ENCODE data around the gene ZNF592. TPM values are rescaled to one million over a fixed set of nuclear protein-coding genes. Genes with fewer than 3 reads are reported as not detected.

Gene ZNF592
- total and polyA plus RNA-seq, 9 of the 15 experiments (the other 6 are each of a cell fraction or from before 2014, with no cell fraction given): 0.88 to 23.8 (median 7.4) TPM

DNA sequence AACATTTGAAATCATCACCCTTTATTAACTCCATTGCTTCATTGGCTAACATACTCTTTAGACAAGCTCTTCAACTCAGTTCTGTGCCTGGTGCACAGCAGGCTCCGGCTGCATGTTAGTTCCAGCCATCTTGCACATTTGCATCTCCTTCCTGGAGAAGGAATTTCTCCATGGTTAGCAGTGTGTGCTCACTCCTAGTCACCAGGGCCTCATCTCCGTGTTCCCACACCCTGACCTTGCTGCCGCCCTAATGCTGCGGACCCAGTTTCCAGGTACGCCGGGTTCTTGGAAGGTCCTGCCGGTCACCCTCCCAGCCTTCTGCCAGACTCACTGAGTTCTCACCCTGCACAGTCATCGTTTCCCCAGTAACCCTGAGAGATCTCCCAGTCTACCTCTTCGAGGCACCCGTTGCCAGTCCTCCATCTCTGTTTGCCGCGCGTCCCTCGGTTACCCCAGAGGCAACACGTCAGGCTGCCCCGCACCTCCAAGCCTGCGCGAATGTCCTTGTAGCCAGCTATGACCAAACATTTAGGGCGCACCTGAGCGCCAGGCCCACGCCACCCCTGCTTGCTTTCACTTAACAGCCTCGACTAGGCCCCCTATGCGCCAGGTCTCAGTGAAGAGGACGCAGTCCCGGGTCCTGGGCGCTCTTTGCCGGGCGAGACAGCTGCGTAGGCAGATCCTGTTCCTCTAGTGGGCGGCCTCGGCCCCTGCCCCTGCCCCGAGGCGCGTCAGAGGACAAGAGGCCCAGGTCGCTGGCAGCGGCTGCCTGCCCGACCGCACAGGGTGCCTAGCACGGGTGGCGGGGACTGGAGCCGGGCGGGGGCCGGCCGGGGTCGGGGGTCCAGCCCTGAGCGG is 747 bp upstream of the ZNF592 start (continued):
- TF ChIP-seq TEAD4 (IDR thresholded peaks at IDR 0.05; ENCODE audit: low read length): no peak
- TF ChIP-seq TEAD4 (CRISPR knock-in tag; IDR thresholded peaks at IDR 0.05; ENCODE audit: borderline replicate concordance): no peak
- no peak for TF ChIP-seq RBM15 (IDR thresholded peaks at IDR 0.05; ENCODE audit: insufficient read depth, low read length)
- no peak for TF ChIP-seq CBFA2T2 (conservative IDR thresholded peaks at IDR 0.05)
- TF ChIP-seq, protein P1, sequence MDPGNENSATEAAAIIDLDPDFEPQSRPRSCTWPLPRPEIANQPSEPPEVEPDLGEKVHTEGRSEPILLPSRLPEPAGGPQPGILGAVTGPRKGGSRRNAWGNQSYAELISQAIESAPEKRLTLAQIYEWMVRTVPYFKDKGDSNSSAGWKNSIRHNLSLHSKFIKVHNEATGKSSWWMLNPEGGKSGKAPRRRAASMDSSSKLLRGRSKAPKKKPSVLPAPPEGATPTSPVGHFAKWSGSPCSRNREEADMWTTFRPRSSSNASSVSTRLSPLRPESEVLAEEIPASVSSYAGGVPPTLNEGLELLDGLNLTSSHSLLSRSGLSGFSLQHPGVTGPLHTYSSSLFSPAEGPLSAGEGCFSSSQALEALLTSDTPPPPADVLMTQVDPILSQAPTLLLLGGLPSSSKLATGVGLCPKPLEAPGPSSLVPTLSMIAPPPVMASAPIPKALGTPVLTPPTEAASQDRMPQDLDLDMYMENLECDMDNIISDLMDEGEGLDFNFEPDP (CRISPR knock-in tag; IDR thresholded peaks at IDR 0.05): no peak
- no peak for TF ChIP-seq RBM39 (optimal IDR thresholded peaks at IDR 0.05; ENCODE audit: low read depth, low read length)
- TF ChIP-seq, protein P2, sequence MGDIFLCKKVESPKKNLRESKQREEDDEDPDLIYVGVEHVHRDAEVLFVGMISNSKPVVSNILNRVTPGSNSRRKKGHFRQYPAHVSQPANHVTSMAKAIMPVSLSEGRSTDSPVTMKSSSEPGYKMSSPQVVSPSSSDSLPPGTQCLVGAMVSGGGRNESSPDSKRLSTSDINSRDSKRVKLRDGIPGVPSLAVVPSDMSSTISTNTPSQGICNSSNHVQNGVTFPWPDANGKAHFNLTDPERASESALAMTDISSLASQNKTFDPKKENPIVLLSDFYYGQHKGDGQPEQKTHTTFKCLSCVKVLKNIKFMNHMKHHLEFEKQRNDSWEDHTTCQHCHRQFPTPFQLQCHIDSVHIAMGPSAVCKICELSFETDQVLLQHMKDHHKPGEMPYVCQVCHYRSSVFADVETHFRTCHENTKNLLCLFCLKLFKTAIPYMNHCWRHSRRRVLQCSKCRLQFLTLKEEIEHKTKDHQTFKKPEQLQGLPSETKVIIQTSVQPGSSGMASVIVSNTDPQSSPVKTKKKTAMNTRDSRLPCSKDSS (IDR thresholded peaks at IDR 0.05; ENCODE audit: low read depth, partially characterized antibody): no peak
- TF ChIP-seq ESRRA (IDR thresholded peaks at IDR 0.05; ENCODE audit: borderline replicate concordance, low read depth): peak; percentile 65
- TF ChIP-seq, protein P3, sequence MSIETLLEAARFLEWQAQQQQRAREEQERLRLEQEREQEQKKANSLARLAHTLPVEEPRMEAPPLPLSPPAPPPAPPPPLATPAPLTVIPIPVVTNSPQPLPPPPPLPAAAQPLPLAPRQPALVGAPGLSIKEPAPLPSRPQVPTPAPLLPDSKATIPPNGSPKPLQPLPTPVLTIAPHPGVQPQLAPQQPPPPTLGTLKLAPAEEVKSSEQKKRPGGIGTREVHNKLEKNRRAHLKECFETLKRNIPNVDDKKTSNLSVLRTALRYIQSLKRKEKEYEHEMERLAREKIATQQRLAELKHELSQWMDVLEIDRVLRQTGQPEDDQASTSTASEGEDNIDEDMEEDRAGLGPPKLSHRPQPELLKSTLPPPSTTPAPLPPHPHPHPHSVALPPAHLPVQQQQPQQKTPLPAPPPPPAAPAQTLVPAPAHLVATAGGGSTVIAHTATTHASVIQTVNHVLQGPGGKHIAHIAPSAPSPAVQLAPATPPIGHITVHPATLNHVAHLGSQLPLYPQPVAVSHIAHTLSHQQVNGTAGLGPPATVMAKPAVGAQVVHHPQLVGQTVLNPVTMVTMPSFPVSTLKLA (conservative IDR thresholded peaks at IDR 0.05): peak in 1 of 2 experiments; percentile 36; a peak in 1 of 4 replicates
- no peak for TF ChIP-seq NCOA2 (IDR thresholded peaks at IDR 0.05; ENCODE audit: partially characterized antibody in 2 of 2)
- TF ChIP-seq, protein P4, sequence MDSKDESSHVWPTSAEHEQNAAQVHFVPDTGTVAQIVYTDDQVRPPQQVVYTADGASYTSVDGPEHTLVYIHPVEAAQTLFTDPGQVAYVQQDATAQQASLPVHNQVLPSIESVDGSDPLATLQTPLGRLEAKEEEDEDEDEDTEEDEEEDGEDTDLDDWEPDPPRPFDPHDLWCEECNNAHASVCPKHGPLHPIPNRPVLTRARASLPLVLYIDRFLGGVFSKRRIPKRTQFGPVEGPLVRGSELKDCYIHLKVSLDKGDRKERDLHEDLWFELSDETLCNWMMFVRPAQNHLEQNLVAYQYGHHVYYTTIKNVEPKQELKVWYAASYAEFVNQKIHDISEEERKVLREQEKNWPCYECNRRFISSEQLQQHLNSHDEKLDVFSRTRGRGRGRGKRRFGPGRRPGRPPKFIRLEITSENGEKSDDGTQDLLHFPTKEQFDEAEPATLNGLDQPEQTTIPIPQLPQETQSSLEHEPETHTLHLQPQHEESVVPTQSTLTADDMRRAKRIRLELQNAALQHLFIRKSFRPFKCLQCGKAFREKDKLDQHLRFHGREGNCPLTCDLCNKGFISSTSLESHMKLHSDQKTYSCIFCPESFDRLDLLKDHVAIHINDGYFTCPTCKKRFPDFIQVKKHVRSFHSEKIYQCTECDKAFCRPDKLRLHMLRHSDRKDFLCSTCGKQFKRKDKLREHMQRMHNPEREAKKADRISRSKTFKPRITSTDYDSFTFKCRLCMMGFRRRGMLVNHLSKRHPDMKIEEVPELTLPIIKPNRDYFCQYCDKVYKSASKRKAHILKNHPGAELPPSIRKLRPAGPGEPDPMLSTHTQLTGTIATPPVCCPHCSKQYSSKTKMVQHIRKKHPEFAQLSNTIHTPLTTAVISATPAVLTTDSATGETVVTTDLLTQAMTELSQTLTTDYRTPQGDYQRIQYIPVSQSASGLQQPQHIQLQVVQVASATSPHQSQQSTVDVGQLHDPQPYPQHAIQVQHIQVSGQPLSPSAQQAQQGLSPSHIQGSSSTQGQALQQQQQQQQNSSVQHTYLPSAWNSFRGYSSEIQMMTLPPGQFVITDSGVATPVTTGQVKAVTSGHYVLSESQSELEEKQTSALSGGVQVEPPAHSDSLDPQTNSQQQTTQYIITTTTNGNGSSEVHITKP (IDR thresholded peaks at IDR 0.05; ENCODE audit: partially characterized antibody): no peak
- no peak for TF ChIP-seq CBFA2T3 (IDR thresholded peaks at IDR 0.05)
- TF ChIP-seq L3MBTL2 (IDR thresholded peaks at IDR 0.05): peak; percentile 74
- no peak for TF ChIP-seq NR1H2 (CRISPR knock-in tag; IDR thresholded peaks at IDR 0.05)
- no peak for TF ChIP-seq NR3C1 (CRISPR knock-in tag; IDR thresholded peaks at IDR 0.05)
- TF ChIP-seq ZNF174 (CRISPR knock-in tag; IDR thresholded peaks at IDR 0.05): no peak
- TF ChIP-seq PRMT5 (CRISPR knock-in tag; IDR thresholded peaks at IDR 0.05): no peak
- TF ChIP-seq HSF4 (CRISPR knock-in tag; IDR thresholded peaks at IDR 0.05; ENCODE audit: borderline replicate concordance): no peak
- TF ChIP-seq ZNF133 (CRISPR knock-in tag; IDR thresholded peaks at IDR 0.05): no peak
- no peak for TF ChIP-seq HIVEP1 (CRISPR knock-in tag; IDR thresholded peaks at IDR 0.05)

Measured in K562 (cell line).